ENCODE data around the gene MBD3. TPM values are rescaled to one million over a fixed set of nuclear protein-coding genes. Genes with fewer than 3 reads are reported as not detected.

MBD3 gene
- total RNA-seq, 1 donor from 2014 or later, result 34.2 TPM

- peaks cover 10% of the 10 kb centered on the region for H3K36me3 Mint-ChIP-seq
- Histone ChIP-seq H3F3A (ENCODE audit: low read depth) (peaks cover 7% of the 10 kb centered on the region), H2AFZ (replicated peaks) (no peak overlapping the region), H3K9ac (peak overlapping the region; percentile 86), H3K4me3 (peak overlapping the region; percentile 76), H3K27ac (peak overlapping the region; percentile 89), H3K36me3 (no peaks in the 10 kb centered on the region), H3K4me1 (peaks cover 11% of the 10 kb centered on the region), H3K27me3 (peaks cover 23% of the 10 kb centered on the region), H3K4me2 (peak overlapping the region; percentile 91), H3K79me2 (ENCODE audit: low read depth) (peaks cover 52% of the 10 kb centered on the region), H4K20me1 (ENCODE audit: low read depth) (peaks cover 53% of the 10 kb centered on the region), H3K9me3 (ENCODE audit: low read depth) (no peaks in the 10 kb centered on the region)
- peaks cover 18% of the 10 kb centered on the region for H3K27me3 Mint-ChIP-seq (ENCODE audit: insufficient read depth, low read depth)
- H3K4me3 Mint-ChIP-seq, result peak overlapping the region; percentile 85
- TF ChIP-seq CTCF (IDR thresholded peaks at IDR 0.05) (no peak), EZH2phosphoT487 (IDR thresholded peaks at IDR 0.05) (no peak), EZH2 (IDR thresholded peaks at IDR 0.05) (no peak)
- H3K9me3 Mint-ChIP-seq, result peaks cover 3% of the 10 kb centered on the region
- peak; percentile 63 for DNase-seq (ENCODE audit: low spot score)
- peaks cover 17% of the 10 kb centered on the region for H3K4me1 Mint-ChIP-seq
- no peak overlapping the region for H3K27ac Mint-ChIP-seq
Observed at GRCh38 chr19:1567116-1567847, 25.4 kb downstream of the MBD3 start.

- H3K27me3 ChIP-seq, result peaks cover 23% of the 10 kb centered on the region
- peak overlapping the region; percentile 86 for H3K9ac ChIP-seq
- peaks cover 10% of the 10 kb centered on the region for H3K36me3 Mint-ChIP-seq
- H3K4me1 Mint-ChIP-seq, result peaks cover 17% of the 10 kb centered on the region
- no peaks in the 10 kb centered on the region for H3K9me3 ChIP-seq (ENCODE audit: low read depth)
- H2AFZ ChIP-seq (replicated peaks), result no peak overlapping the region
- peak overlapping the region; percentile 83 for H3K4me3 Mint-ChIP-seq
- no peak overlapping the region for H3K27ac Mint-ChIP-seq
- peak overlapping the region; percentile 89 for H3K27ac ChIP-seq
- DNase-seq (ENCODE audit: low spot score), result peak; percentile 94
- peaks cover 7% of the 10 kb centered on the region for H3F3A ChIP-seq (ENCODE audit: low read depth)
- H3K36me3 ChIP-seq, result no peaks in the 10 kb centered on the region
- peaks cover 60% of the 10 kb centered on the region for H4K20me1 ChIP-seq (ENCODE audit: low read depth)
- peaks cover 11% of the 10 kb centered on the region for H3K4me1 ChIP-seq
- H3K4me3 ChIP-seq, result peak overlapping the region; percentile 76
- peak overlapping the region; percentile 91 for H3K4me2 ChIP-seq
- TF ChIP-seq EZH2phosphoT487 (IDR thresholded peaks at IDR 0.05) (no peak), EZH2 (IDR thresholded peaks at IDR 0.05) (no peak), CTCF (IDR thresholded peaks at IDR 0.05) (no peak)
- H3K9me3 Mint-ChIP-seq, result peaks cover 3% of the 10 kb centered on the region
- peaks cover 15% of the 10 kb centered on the region for H3K27me3 Mint-ChIP-seq (ENCODE audit: insufficient read depth, low read depth)
- peaks cover 60% of the 10 kb centered on the region for H3K79me2 ChIP-seq (ENCODE audit: low read depth)
Observed at GRCh38 chr19:1566392-1567115, 26.1 kb downstream of the MBD3 start.

GRCh38 chr19:1563251-1563650 lies 29.4 kb downstream of the MBD3 start:
- Mint-ChIP-seq H3K4me1 (peaks cover 20% of the 10 kb centered on the region), H3K4me3 (no peak overlapping the region), H3K9me3 (no peaks in the 10 kb centered on the region), H3K27me3 (ENCODE audit: insufficient read depth, low read depth) (peaks cover 3% of the 10 kb centered on the region), H3K36me3 (peaks cover 14% of the 10 kb centered on the region), H3K27ac (no peak overlapping the region)
- Histone ChIP-seq H3F3A (ENCODE audit: low read depth) (peaks cover 7% of the 10 kb centered on the region), H3K27me3 (no peaks in the 10 kb centered on the region), H4K20me1 (ENCODE audit: low read depth) (peaks cover 82% of the 10 kb centered on the region), H3K36me3 (no peaks in the 10 kb centered on the region), H3K4me1 (peaks cover 11% of the 10 kb centered on the region), H3K27ac (no peak overlapping the region), H3K4me2 (no peak overlapping the region), H3K79me2 (ENCODE audit: low read depth) (peaks cover 93% of the 10 kb centered on the region), H2AFZ (replicated peaks) (no peak overlapping the region), H3K9ac (no peak overlapping the region), H3K9me3 (ENCODE audit: low read depth) (no peaks in the 10 kb centered on the region), H3K4me3 (no peak overlapping the region)
- DNase-seq (ENCODE audit: low spot score), result no peak
- TF ChIP-seq EZH2phosphoT487 (IDR thresholded peaks at IDR 0.05), result no peak
- no peak for TF ChIP-seq EZH2 (IDR thresholded peaks at IDR 0.05)
- TF ChIP-seq CTCF (IDR thresholded peaks at IDR 0.05), result no peak
